Ishikawa (cell line): ENCODE data around the gene ANXA7.

Source experiments
- CEBPB ChIP-seq: IDR thresholded peaks from 2 replicates; pipeline ENCODE4 v1.6.1; 2012
- CREB1 ChIP-seq: IDR thresholded peaks from 2 replicates; pipeline ENCODE4 v1.6.1; 2012; ENCODE audit warnings: low read depth
- EGR1 ChIP-seq: IDR thresholded peaks from 2 replicates; pipeline ENCODE4 v1.6.1; 2012
- EP300 ChIP-seq: IDR thresholded peaks from 2 replicates; pipeline ENCODE4 v1.6.1; 2012; ENCODE audit warnings: borderline replicate concordance
- FOXM1 ChIP-seq: IDR thresholded peaks from 2 replicates; pipeline ENCODE4 v1.6.1; 2012; ENCODE audit warnings: low read depth, borderline replicate concordance
- MAX ChIP-seq: IDR thresholded peaks from 2 replicates; pipeline ENCODE4 v1.6.1; 2012
- NFIC ChIP-seq: IDR thresholded peaks from 2 replicates; pipeline ENCODE4 v1.6.1; 2012
- RAD21 ChIP-seq: IDR thresholded peaks from 2 replicates; pipeline ENCODE4 v1.6.1; 2012; ENCODE audit warnings: low read depth
- TAF1 ChIP-seq: IDR thresholded peaks from 2 replicates; pipeline ENCODE4 v1.6.1; 2012; ENCODE audit warnings: low read depth, mild to moderate bottlenecking
- TCF12 ChIP-seq: IDR thresholded peaks from 2 replicates; pipeline ENCODE4 v1.6.1; 2012; ENCODE audit warnings: low read depth
- TEAD4 ChIP-seq: IDR thresholded peaks from 2 replicates; pipeline ENCODE4 v1.6.1; 2012
- USF1 ChIP-seq: IDR thresholded peaks from 2 replicates; pipeline ENCODE4 v1.6.1; 2012
- YY1 ChIP-seq: IDR thresholded peaks from 2 replicates; pipeline ENCODE4 v1.6.1; 2012; ENCODE audit warnings: low read depth
- ZBTB7A ChIP-seq: IDR thresholded peaks from 2 replicates; pipeline ENCODE4 v1.6.1; 2012; ENCODE audit warnings: low read depth
- TF ChIP-seq, protein P1 (sequence below): IDR thresholded peaks from 2 replicates; pipeline ENCODE4 v1.6.1; 2012; ENCODE audit warnings: low read depth, mild to moderate bottlenecking

Gene ANXA7

GRCh38 chr10:73379064-73379748, 34.7 kb downstream of the ANXA7 start:
- no peak for TF ChIP-seq CREB1
- TF ChIP-seq MAX, result no peak
- no peak for TF ChIP-seq FOXM1
- TF ChIP-seq TCF12, result no peak
- TF ChIP-seq NFIC, result no peak
- TF ChIP-seq USF1, result no peak
- TF ChIP-seq CEBPB, result no peak
- TF ChIP-seq TAF1, result no peak
- TF ChIP-seq, protein P1, sequence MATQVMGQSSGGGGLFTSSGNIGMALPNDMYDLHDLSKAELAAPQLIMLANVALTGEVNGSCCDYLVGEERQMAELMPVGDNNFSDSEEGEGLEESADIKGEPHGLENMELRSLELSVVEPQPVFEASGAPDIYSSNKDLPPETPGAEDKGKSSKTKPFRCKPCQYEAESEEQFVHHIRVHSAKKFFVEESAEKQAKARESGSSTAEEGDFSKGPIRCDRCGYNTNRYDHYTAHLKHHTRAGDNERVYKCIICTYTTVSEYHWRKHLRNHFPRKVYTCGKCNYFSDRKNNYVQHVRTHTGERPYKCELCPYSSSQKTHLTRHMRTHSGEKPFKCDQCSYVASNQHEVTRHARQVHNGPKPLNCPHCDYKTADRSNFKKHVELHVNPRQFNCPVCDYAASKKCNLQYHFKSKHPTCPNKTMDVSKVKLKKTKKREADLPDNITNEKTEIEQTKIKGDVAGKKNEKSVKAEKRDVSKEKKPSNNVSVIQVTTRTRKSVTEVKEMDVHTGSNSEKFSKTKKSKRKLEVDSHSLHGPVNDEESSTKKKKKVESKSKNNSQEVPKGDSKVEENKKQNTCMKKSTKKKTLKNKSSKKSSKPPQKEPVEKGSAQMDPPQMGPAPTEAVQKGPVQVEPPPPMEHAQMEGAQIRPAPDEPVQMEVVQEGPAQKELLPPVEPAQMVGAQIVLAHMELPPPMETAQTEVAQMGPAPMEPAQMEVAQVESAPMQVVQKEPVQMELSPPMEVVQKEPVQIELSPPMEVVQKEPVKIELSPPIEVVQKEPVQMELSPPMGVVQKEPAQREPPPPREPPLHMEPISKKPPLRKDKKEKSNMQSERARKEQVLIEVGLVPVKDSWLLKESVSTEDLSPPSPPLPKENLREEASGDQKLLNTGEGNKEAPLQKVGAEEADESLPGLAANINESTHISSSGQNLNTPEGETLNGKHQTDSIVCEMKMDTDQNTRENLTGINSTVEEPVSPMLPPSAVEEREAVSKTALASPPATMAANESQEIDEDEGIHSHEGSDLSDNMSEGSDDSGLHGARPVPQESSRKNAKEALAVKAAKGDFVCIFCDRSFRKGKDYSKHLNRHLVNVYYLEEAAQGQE, result no peak
- no peak for TF ChIP-seq EGR1
- TF ChIP-seq TEAD4, result no peak
- TF ChIP-seq EP300, result no peak
- TF ChIP-seq ZBTB7A, result no peak
- no peak for TF ChIP-seq YY1

GRCh38 chr10:73376679-73377078, 37.2 kb downstream of the ANXA7 start:
- TF ChIP-seq, protein P1, result no peak
- no peak for TF ChIP-seq MAX
- no peak for TF ChIP-seq ZBTB7A
- no peak for TF ChIP-seq TCF12
- TF ChIP-seq TEAD4, result no peak
- TF ChIP-seq USF1, result no peak
- TF ChIP-seq TAF1, result no peak
- no peak for TF ChIP-seq RAD21
- no peak for TF ChIP-seq CREB1
- TF ChIP-seq FOXM1, result no peak
- TF ChIP-seq YY1, result no peak
- TF ChIP-seq NFIC, result no peak

- TF ChIP-seq TEAD4 (no peak), EP300 (no peak), FOXM1 (no peak), CEBPB (no peak), EGR1 (no peak), YY1 (no peak), ZBTB7A (no peak), CREB1 (no peak), TCF12 (no peak)
These were observed 45.6 kb downstream of the ANXA7 start for GRCh38 chr10:73368238-73368637.

DNA sequence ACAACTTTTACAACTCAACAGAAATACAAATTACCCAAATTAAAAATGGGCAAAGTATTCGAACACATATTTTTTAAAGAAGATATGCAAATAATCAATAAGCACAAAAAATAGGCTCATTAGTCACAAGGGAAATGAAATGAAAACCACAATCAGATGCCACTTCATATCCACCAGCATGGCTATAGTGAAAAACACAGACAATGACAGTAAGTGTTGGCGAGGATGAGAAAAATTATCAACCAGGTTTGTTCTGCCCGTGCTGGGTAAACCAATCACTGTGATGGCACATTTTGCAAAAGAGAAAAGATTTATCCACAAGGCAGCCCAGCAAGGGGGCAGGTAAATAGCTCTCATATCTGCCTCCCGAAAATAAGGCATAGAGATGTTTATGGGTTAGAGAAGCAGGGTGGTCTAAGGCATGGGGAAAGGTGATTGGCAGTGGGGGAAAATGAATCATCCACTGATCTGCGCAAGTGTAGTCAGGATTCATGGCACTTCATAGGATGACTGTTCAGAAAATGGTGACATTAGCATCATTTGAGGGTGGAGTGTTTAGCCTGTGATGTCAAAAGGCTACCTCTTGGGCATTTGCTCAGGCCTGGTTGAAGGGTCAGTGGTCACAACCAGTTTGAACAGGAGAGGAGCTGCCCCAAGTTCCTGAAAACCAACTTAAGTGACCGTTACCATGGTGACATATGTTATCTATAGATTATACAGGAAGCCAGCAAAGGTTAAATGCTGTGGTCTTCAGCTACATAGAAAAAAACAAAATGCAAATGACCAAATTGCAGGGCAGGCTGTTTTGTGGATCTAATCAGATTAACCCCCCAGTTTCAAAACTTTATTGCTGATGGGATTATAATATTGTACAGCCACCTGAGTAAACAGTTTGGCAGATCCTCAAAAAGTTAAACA, 47.2 kb downstream of the ANXA7 start:
- no peak for TF ChIP-seq NFIC
- no peak for TF ChIP-seq TEAD4
- TF ChIP-seq USF1, result no peak
- no peak for TF ChIP-seq RAD21

DNA sequence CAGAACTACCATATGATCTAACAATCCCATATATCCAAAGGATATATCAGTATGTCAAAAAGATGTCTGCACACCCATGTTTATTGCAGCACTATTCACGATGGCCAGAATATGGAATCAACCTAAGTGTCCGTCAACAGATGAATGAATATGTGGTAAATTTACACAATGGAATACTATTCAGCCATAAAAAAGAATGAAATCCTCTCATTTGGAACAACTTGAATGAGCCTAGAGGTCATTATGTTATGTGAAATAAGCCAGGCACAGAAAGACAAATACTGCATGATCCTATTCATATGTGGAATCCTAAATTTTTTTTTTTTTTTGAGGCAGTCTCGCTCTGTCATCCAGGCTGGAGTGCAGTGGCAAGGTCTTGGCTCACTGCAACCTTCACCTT, 48.9 kb downstream of the ANXA7 start:
- TF ChIP-seq, protein P1, result no peak
- TF ChIP-seq CREB1, result no peak
- TF ChIP-seq RAD21, result no peak
- TF ChIP-seq YY1, result no peak
- TF ChIP-seq NFIC, result no peak
- no peak for TF ChIP-seq ZBTB7A
- TF ChIP-seq EGR1, result no peak
